OCI-LY3 (cell line): ENCODE measurements around the gene TP53AIP1.

Experiments
- CTCF ChIP-seq: fragments of 200-600, 300-600 bp; sonication (generic); IDR thresholded peaks from 2 replicates; pipeline ENCODE4 v1.5.1; 2014; ENCODE audit warnings: antibody characterized with exemption, low read length, low read depth
- EZH2phosphoT487 ChIP-seq: fragments of 200-600 bp; shearing (Covaris generic); IDR thresholded peaks from 2 replicates; pipeline ENCODE4 v1.6.1; 2018; ENCODE audit warnings: antibody characterized with exemption, mixed run types, low read depth

- TF ChIP-seq CTCF (no peak), EZH2phosphoT487 (no peak)
Observed at GRCh38 chr11:128913806-128914205, 28.9 kb downstream of the TP53AIP1 start.
